HG02981 (cell line): ENCODE results near the gene IL1RL2.

Source experiments
- ATAC-seq: cut with Tn5 transposase; IDR thresholded peaks from one replicate; pipeline ENCODE4 v1.9.1; 2021; ENCODE audit warnings: mild to moderate bottlenecking, moderate library complexity; ENCODE audit not compliant: unreplicated experiment

The IL1RL2 gene

DNA sequence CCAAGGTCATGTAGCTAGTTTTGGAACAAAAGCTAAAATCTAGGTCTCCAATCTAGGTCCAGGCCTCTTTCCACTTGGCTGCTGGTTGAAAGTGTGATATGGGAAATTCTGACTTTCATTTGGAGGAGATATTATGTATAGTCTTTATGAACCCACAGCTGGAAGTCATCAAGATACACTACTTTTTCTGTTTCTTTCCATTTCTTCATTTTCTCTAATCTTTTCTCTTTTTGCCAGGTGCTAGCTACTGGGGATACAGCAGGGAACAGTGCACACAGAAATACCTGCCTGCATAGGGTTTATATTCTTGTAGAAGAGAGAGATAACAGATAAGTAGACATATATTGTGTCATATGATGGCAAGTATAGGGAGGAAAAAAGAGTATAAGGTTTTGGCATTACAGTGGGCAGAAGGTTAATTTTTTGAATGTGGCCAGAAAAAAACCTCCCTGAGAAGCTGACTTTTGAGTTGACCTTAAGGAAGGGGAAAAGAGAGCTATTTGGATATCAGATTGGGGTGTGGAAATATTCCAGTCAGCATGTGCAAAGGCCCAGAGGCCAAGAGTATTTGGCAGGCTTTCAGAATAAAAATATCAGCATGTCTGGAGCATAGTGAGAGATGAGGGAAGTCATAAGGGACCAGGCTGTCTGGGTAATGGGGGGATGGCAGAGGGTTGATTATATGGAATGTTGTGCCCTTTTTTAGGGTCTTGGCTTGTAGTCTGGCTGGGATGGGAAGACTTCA, 28.6 kb upstream of the IL1RL2 start:
- ATAC-seq, result no peak

DNA sequence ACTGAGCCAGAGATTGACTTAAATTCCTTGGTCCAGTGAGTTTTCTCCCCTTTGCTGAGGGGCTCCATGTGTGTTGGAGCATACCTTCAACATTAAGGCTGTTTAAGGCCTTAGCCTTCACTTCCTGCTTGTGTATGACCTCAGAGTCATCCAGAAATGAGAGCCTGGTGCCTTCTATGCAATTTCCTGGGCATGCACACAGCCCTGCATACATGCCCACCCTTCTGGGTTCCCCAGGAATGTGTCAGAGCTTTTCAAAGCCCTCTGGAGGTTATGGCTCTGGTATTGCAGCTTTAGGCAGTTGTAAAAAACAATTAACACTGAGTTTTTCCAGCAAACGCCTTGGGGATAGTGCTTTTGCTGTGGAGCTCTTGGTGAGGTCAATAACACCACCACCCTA, 27.5 kb upstream of the IL1RL2 start:
- no peak for ATAC-seq

DNA sequence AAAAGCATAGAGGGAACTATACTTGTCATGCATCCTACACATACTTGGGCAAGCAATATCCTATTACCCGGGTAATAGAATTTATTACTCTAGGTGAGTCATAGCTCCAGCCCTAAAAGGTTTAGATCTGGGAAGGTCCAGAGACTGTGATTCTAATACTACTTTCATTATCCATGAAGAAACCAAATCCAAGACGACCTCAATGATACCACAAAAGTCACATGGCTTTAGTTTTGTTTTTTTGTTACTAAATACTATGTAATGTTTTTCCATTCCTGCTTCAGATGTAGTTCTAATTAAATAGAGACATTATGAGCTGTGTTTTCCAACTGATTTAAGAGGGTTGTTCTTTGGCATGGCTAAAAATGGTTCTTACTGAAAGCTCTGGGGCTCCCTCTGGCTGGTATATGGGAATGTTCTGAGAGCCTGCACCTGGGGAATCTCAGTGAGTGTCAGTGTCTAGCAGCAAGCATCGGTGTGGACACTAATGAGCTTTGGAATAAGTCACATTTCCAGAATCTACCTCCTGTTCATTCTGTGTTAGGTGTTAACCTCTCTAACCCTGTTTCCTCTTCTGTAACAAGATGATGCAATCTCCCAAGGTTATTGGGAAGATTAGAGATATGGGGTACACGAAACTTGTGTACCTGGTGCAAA, 20.5 kb upstream of the IL1RL2 start:
- ATAC-seq, result no peak

DNA sequence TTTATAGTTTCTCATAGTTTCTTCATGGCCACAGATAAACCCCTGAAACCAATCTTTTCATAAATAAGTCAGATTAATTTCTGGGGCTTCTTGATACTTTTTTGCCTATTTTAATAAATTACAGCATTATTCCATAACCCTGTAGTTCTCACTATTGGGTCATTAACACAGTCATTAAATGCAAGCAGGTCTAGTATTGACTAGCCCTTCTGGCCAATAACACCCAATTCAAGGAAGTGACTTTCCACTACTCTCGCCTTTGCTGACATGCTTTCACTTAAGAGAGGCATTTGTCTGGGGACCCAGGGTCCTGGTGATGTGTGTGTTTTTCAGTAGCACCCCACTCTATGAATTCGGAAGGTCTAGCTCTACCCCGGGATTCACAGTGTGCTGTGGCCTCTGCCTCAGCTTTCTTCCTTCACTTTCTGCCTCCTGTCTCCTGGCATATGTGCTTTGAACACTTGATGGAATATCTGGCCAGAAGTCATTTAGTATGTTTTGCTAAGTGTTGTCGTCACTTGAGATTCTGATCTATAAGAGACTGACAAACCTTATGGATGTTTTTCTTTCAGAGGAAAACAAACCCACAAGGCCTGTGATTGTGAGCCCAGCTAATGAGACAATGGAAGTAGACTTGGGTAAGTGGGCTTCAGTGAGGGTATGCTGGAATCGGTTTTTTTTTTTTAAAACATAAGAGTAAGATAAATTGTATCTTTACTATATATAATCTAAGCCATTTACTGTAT, 18.6 kb upstream of the IL1RL2 start:
- ATAC-seq, result no peak

DNA sequence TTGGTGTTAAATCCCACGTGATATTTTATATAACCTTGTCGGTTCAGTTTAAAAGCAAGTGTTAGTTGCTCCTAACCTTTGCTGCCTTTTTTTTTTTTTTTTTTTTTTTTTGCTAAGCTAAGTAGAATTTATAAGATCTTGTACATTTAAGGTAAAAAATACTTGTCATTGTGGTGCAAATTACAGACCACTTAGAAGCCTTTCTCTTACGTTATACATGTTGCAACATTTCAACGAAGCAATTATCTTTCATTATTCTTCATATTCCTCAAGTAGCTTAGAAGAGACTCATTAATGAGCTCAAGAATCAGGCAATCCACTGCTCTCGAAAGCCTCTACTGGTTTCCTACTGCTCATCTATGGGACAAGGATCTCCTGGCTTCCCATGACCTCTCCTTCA, 14.9 kb upstream of the IL1RL2 start:
- ATAC-seq, result no peak

DNA sequence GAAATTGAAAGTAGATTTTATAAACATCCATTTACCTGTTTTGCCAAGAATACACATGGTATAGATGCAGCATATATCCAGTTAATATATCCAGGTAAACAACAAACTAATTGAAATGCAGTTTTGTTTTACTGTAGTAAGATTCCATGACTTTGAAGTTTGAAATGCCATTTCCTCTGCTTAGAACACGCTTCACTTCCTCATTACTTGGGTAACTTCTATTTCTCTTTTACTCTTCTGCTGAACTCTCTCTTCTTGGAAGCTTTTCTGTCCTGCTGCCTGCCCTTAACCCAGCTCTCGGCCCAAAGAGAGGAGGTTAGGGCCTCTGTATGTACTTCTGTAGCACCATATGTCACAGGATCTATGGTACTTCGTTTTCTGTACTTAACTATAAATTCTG, 14.1 kb upstream of the IL1RL2 start:
- no peak for ATAC-seq

DNA sequence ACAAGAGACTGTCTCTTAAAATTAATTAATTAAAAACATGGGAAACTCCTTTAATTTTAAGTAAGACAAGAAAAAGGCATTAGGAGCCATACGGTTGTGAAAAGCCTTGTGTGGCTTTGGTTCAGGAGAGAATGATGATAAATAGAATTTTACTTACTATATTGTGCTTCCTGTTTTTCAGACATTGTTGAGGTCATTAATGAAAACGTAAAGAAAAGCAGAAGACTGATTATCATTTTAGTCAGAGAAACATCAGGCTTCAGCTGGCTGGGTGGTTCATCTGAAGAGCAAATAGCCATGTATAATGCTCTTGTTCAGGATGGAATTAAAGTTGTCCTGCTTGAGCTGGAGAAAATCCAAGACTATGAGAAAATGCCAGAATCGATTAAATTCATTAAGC, 10.7 kb upstream of the IL1RL2 start:
- no peak for ATAC-seq

DNA sequence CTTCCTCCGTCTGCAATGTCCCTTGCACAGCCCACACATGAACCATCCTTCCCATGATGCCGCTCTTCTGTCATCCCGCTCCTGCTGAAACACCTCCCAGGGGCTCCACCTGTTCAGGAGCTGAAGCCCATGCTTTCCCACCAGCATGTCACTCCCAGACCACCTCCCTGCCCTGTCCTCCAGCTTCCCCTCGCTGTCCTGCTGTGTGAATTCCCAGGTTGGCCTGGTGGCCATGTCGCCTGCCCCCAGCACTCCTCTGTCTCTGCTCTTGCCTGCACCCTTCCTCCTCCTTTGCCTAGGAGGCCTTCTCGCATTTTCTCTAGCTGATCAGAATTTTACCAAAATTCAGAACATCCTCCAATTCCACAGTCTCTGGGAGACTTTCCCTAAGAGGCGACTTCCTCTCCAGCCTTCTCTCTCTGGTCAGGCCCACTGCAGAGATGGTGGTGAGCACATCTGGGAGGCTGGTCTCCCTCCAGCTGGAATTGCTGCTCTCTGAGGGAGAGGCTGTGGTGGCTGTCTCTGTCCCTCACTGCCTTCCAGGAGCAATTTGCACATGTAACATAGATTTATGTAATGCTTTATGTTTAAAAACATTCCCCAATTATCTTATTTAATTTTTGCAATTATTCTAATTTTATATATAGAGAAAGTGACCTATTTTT, 8.9 kb upstream of the IL1RL2 start:
- no peak for ATAC-seq

DNA sequence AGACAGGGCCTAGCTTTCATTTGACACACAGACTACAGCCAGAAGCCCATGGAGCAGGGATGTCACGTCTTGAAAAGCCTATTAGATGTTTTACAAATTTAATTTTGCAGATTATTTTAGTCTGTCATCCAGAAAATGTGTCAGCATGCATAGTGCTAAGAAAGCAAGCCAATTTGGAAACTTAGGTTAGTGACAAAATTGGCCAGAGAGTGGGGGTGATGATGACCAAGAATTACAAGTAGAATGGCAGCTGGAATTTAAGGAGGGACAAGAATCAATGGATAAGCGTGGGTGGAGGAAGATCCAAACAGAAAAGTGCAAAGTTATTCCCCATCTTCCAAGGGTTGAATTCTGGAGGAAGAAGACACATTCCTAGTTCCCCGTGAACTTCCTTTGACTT, 7.8 kb upstream of the IL1RL2 start:
- ATAC-seq, result no peak

DNA sequence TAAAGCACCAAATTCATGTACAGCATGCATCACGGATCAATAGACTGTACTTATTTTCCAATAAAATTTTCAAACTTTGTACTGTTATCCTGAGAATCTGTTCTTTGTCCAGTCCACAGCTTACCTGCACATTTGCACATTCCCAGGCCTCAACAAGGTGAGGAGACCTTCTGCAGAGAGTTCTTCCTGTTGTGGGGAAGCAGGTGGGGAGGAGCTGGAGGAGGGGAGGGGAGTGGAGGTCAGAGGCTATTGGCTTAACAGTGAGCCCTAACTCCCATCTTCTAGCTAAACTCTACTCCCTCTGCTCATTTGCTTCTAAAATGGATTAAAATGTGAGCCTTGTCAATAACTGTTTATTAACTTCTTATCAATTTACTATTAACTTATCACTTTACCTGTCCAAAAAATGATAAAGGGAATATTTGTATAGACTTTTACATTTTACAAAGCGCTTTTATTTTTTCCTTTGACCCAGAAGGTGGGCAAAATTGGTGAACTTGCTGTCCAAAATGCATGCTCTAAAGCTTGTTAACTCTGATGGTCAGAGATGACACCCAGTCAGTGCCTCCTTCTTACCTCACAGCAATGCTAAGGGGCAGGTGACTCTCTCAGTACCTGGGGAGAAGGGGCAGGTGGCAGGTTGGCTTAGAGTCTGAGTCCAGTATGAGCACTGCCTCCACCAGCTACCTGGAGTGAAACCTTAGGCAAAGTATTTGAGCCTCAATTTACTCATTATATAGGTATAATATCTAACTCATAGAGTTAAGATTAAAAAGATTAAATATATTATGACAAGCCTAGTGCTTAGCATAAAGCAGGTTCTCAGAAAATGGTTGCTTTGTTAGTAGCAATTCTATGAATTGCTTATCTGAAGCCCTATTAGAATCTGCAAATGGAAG, 6.8 kb upstream of the IL1RL2 start:
- no peak for ATAC-seq

DNA sequence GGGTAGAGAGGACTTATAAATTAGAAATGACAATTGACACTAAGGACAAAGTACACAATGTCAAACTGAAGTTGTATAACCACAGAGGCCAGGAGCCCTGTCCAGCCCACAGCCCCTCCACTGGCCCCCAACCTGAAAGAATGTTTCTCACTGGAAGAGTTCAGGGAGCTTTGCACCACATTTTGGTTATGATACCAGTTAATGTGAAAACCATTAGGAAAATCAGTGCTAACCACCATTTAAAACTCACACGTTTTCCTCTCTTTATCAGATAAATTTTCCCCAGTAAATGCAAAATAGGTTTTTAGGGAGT, 6.2 kb upstream of the IL1RL2 start:
- ATAC-seq, result no peak

DNA sequence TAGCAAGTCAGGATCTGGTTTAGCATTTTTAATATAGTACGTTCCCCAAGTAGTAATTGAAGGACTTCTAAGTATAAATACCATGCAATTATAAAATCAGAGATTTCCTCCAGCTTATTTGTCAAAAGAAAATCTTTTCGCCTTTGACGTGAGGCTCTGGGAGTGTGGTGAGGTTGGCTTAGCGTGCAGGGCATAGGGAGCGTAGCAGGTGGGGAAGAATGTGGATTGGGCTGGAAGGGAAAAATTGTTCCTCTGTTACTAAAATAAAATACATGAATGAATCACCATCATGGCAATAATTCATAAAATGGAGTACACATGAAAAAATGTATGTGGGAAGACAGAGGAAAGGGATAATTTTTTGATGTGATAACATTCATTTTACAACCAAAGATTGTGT, 5.4 kb upstream of the IL1RL2 start:
- ATAC-seq, result no peak

DNA sequence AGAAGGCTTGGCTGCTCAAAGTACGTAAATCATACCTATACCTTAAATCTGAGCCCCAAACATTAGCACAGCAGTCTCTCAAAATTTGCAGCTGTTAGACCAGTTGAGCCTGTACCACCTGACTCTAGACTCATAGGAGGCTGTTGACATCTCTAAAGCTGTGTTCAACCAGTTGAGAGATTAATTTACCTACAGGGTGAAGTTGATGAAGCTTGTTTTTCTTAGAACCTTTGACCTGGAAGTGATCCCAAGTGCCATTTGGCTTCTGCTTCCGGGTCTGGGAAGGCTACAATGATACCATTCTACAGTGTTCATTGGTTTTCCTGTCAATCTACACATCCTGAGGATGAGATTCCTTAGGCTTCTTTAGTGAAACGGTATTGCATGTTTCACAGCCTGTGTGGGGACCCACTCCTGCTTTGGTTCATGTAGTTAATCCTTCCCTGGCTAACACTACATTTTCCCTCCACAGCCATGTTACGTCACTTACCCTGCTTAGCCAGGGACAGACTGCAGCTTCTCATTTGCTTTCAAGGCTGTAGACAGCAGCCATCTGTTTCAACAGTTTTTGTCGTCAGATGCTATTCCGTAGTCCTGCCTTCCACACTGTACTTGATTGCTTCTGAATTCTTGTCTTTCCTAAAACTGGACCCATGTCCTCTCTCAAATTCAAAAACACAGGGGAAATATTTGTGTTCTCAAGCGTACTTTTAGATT, 4.7 kb upstream of the IL1RL2 start:
- no peak for ATAC-seq

DNA sequence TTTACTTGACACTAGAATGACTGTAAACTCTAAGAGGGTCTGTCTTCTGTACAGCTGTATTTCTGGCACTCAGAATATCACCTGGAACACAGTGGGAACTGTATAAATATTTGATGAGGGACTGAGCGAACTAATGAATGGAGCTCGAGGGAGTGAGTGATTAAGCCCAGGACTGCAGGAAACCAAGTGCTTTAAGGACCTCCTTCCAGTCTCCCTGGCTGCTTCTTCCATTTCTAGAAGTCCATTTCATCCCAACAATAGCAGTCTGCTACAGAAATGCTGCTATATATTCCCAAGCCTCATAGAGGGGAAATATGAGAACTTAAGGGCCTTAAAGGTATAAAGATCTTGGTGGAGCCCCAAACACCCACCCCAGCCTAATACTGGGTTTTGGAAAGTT, 2.8 kb upstream of the IL1RL2 start:
- no peak for ATAC-seq

DNA sequence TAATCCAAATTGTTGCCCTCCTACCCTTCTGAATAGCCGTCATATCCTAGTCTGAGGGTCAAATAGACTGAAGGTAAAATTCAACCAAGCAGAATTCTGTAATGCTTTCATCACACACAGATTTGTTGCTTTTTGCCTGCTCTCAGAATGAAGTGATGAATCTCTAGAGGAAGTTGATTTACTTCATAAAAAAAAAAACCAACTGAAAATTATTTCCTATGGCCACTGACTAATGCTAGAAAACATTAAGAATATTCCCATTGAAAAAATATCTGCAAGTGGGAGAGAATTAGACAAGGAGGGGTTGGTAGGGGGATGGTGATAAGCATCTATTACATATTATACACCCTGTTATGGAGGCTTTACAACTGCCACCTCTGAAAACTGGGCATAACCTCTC, 2.3 kb upstream of the IL1RL2 start:
- ATAC-seq, result no peak

DNA sequence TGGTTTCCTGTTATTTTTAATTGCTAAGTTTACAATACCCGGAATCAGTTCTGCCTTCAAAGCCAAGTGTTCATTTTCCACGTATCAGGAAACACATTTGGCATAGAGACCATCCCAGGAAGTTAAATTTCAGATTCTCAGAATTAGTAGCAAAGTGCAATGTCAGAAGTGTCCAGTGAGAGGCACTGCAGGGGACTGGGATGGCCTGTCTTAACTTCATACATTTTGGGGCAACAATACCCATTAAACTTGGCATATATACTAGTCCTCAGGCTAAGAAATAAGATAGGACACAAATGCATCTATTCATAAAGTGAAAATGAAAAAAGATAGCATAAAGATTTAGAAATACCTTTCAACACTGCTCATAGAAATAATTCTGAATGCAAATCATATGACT, 1.5 kb upstream of the IL1RL2 start:
- no peak for ATAC-seq

DNA sequence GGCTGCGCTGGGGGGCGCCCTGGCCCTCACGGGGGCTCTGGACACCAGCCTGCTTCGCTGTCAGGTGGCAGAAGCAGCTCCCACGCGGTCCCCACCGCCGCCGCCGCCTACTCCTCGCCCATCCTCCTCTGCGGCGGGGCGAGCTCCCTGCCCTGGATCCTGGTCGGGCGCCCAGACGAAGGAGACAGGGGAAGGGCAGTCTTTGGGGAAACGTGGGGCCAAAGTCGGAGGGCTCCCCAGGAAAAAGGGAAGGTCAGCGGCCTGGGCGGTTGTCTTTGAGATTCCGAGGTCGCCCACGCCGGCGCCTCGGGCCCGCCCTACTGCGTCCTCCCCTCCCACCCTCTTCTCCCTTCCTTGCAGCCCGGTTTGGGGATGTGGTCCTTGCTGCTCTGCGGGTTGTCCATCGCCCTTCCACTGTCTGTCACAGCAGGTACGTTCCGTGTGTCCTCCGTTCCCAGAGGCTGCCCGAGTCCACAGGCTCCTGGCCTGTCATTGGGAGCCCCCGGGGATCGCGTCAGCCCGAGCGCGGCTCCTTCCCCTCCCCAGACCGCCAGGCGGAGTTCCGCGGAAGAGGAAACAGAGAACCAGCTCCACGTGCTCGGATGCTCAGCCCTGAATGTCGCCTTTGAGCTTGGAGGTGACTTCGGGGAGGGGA, 800 bp downstream of the IL1RL2 start:
- no peak for ATAC-seq

DNA sequence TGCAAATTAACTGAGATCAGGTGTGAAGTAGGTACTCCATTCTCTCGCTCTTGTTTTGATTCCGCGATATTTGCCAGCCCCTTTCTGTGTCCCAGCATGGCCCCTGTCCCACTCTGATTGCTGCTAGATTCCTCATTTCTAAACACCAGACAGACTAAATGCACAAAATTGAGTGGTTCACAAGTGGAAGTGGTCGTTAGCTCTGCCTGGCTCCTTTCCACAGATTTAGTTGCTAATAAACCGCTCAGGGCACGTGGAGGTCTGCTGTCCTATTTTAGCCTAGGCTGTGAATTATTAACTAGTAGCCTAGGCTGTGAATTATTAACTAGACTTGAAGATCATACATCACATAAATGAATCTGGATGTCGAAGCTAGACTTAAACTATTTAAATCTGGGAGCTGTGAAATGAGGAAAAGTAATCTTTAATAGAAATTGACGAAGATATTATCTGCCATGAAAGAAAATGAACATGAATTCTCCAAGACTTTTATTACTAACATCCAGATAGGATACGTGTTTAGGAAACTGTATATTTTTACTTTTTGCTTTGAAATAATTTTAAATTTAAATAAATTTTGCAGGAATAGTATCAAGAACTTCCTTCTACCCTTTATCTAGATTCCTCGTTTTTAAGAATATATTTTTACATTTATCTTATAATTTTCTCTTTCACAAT, 3.7 kb downstream of the IL1RL2 start:
- no peak for ATAC-seq

DNA sequence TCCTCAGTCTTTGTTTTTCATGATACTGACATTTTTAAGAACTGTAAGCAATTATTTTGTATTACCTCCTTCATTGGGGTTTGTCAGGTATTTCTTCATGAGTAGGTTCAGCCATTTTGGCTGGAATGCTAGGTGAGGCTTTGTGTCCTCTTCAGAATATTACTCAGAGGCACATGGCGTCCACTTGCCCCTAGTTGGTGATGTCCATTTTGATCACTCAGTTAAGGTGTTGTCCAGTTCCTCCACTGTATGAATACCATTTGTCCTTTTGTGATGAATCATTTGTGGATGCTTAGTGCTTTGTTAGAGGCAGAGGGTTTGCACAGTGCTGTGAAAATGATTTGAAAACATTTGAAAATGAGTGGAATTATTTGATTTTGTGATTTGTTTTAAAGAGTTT, 4.7 kb downstream of the IL1RL2 start:
- ATAC-seq, result no peak
